GM23338 (cell line): ENCODE results near the gene LSM14A.

ENCODE experiments used
- CREB1 ChIP-seq: fragments of 250-450 bp; sonication (Bioruptor Pico); IDR thresholded peaks from 2 replicates; pipeline ENCODE4 v1.5.0; 2020; ENCODE audit warnings: low read depth, mild to moderate bottlenecking, moderate library complexity
- ETS1 ChIP-seq: IDR thresholded peaks from 2 replicates; pipeline ENCODE4 v1.6.1; 2016; ENCODE audit warnings: antibody characterized with exemption
- EZH2 ChIP-seq: fragments of 200-600 bp; sonication (generic); IDR thresholded peaks from one replicate; pipeline ENCODE4 v1.8.0; 2017; ENCODE audit warnings: antibody characterized with exemption, mild to moderate bottlenecking, low read depth; ENCODE audit not compliant: unreplicated experiment
- EZH2phosphoT487 ChIP-seq: fragments of 200-600 bp; sonication (generic); IDR thresholded peaks from one replicate; pipeline ENCODE4 v1.8.1; 2018; ENCODE audit warnings: antibody characterized with exemption; ENCODE audit not compliant: unreplicated experiment
- JUNB ChIP-seq: IDR thresholded peaks from one replicate; pipeline ENCODE4 v1.6.1; 2016; ENCODE audit warnings: antibody characterized with exemption; ENCODE audit not compliant: unreplicated experiment
- NANOG ChIP-seq: IDR thresholded peaks from 2 replicates; pipeline ENCODE4 v1.6.1; 2016; ENCODE audit warnings: antibody characterized with exemption, borderline replicate concordance
- POLR2AphosphoS5 ChIP-seq: IDR thresholded peaks from 2 replicates; pipeline ENCODE4 v1.6.1; 2016; ENCODE audit warnings: antibody characterized with exemption, low read depth
- REST ChIP-seq: IDR thresholded peaks from one replicate; pipeline ENCODE4 v1.6.1; 2018; ENCODE audit warnings: antibody characterized with exemption; ENCODE audit not compliant: unreplicated experiment
- ZNF114 ChIP-seq: fragments of 250-450 bp; sonication (Bioruptor Pico); IDR thresholded peaks from 2 replicates; pipeline ENCODE4 v1.5.0; 2020; ENCODE audit warnings: mild to moderate bottlenecking, moderate library complexity
- ZNF331 ChIP-seq: fragments of 250-450 bp; sonication (Bioruptor Pico); IDR thresholded peaks from 2 replicates; pipeline ENCODE4 v1.5.0; 2020; ENCODE audit warnings: low read depth, mild to moderate bottlenecking, moderate library complexity
- TF ChIP-seq, protein P1 (sequence below), 2 experiments: fragments of 200-600 bp in 1 of 2; sonication (generic) in 1 of 2; conservative IDR thresholded peaks; 2 replicates each; pipeline versions ENCODE4 v1.5.1 to v1.6.1; 2016 to 2017; ENCODE audit warnings: antibody characterized with exemption in 2 of 2, low read depth in 2 of 2, mild to moderate bottlenecking in 2 of 2, moderate library complexity in 1 of 2

GRCh38 chr19:34171877-34172660 is at the start of gene LSM14A:
- TF ChIP-seq, protein P1, sequence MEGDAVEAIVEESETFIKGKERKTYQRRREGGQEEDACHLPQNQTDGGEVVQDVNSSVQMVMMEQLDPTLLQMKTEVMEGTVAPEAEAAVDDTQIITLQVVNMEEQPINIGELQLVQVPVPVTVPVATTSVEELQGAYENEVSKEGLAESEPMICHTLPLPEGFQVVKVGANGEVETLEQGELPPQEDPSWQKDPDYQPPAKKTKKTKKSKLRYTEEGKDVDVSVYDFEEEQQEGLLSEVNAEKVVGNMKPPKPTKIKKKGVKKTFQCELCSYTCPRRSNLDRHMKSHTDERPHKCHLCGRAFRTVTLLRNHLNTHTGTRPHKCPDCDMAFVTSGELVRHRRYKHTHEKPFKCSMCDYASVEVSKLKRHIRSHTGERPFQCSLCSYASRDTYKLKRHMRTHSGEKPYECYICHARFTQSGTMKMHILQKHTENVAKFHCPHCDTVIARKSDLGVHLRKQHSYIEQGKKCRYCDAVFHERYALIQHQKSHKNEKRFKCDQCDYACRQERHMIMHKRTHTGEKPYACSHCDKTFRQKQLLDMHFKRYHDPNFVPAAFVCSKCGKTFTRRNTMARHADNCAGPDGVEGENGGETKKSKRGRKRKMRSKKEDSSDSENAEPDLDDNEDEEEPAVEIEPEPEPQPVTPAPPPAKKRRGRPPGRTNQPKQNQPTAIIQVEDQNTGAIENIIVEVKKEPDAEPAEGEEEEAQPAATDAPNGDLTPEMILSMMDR (conservative IDR thresholded peaks at IDR 0.05; ENCODE audit: low read depth in 2 of 2) = no peak
- TF ChIP-seq POLR2AphosphoS5 = peak; percentile 90
- TF ChIP-seq EZH2 = no peak
- TF ChIP-seq NANOG = no peak
- TF ChIP-seq JUNB = no peak
- TF ChIP-seq ETS1 = no peak
- no peak for TF ChIP-seq CREB1 (CRISPR knock-in tag)
- TF ChIP-seq REST = peak; percentile 3
- TF ChIP-seq ZNF114 (CRISPR knock-in tag) = no peak
- TF ChIP-seq EZH2phosphoT487 = no peak
- TF ChIP-seq ZNF331 (CRISPR knock-in tag) = no peak
